ENCODE results near the gene PRSS16.

GRCh38 chr6:27234576-27234975 lies 12.9 kb upstream of the PRSS16 start:
- no peak for TF ChIP-seq ZNF274 (IDR thresholded peaks at IDR 0.05; ENCODE audit: low read depth, low read length)
- no peak for TF ChIP-seq SUZ12 (IDR thresholded peaks at IDR 0.05; ENCODE audit: extremely low read depth, insufficient read depth, insufficient read length)

All from NT2/D1 (cell line).